GM12873 (cell line): Measurements from ENCODE around the gene OR5D13.

Experiments
- TF ChIP-seq, protein P1 (sequence below): IDR thresholded peaks from 2 replicates; pipeline ENCODE4 v1.5.1; 2012; ENCODE audit warnings: low read depth, mild to moderate bottlenecking, moderate library complexity, low read length, control low read depth; ENCODE audit not compliant: insufficient read depth; ENCODE audit errors: missing control alignments

OR5D13 gene

DNA sequence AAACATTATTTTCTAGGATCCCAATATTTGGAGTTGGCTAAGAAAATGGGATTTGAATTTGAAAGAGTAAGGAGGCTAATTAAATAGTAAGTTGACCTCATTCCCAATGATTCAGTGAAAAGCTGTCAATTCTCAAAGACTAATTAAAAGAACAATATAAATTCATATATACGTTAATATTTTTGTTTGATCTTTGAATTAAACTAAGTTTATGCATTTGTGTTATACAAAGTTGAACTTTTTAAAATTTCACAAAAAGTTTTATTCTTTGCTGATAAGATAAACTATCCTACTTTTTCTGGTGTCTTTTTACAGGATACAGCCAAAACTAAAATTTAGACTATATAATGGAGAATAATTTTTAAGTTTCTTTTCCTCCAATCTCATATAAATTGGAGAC, 37.8 kb downstream of the OR5D13 start, which contains the start of gene OR5L1:
Gene OR5L1 (plus strand): TSS at position 301 of the 400 bp plus-strand sequence. CDS start 100 bp downstream, outside the sequence.
- TF ChIP-seq, protein P1, sequence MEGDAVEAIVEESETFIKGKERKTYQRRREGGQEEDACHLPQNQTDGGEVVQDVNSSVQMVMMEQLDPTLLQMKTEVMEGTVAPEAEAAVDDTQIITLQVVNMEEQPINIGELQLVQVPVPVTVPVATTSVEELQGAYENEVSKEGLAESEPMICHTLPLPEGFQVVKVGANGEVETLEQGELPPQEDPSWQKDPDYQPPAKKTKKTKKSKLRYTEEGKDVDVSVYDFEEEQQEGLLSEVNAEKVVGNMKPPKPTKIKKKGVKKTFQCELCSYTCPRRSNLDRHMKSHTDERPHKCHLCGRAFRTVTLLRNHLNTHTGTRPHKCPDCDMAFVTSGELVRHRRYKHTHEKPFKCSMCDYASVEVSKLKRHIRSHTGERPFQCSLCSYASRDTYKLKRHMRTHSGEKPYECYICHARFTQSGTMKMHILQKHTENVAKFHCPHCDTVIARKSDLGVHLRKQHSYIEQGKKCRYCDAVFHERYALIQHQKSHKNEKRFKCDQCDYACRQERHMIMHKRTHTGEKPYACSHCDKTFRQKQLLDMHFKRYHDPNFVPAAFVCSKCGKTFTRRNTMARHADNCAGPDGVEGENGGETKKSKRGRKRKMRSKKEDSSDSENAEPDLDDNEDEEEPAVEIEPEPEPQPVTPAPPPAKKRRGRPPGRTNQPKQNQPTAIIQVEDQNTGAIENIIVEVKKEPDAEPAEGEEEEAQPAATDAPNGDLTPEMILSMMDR, result no peak

DNA sequence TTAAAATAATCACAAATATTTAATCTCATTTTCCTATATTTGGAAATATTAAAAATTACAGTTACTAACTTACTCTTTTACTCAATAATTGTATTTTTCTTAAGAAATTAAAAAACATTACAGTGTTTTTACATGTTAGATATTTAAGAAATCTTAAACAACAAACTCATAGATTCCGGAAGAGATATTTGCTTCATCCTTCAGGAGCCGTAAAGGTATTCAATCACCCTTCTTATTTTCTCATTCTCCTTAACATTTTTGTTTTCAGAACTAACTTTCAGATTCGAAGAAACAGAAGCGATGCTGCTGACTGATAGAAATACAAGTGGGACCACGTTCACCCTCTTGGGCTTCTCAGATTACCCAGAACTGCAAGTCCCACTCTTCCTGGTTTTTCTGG, 46.1 kb downstream of the OR5D13 start, which contains the start of gene OR5D18:
Gene OR5D18 (plus strand): TSS at position 301 of the 400 bp plus-strand sequence. CDS start 0 bp downstream, at position 301.
- TF ChIP-seq, protein P1, result no peak
